GM21390 (cell line): ENCODE results near the gene RPTOR.

ENCODE experiments used
- ATAC-seq: cut with Tn5 transposase; IDR thresholded peaks from one replicate; pipeline ENCODE4 v1.9.1; 2021; ENCODE audit not compliant: unreplicated experiment

RPTOR gene

DNA sequence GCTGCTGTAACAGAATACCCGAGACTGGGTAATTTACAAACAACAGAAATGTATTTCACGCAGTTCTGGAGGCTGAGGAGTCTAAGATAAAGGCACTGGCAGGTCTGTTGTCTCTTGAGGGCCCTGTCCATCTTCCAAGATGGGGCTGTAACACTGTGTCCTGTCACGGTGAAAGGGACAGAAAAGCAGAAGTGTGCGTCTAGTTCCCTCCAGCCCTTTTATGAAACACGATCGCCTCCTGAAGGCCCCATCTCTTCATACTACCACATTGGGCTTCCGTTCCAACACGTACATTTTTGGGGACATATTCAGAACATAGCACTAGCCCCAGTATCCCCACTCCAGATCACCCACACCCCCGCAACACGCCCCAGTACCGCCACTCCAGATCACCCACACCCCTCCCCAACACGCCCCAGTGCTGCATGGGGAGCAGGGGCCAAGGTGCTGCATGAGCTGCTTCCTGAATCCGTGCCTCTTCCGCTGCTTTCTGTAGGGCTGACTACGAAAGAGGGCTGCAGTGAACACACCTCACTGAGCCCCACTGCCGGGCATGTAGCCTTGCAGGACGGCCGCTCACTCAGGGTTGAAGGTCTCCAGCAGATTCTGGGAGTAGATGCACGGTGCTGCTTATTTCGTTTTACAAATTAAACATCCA, 91.9 kb downstream of the RPTOR start:
- no peak for ATAC-seq

DNA sequence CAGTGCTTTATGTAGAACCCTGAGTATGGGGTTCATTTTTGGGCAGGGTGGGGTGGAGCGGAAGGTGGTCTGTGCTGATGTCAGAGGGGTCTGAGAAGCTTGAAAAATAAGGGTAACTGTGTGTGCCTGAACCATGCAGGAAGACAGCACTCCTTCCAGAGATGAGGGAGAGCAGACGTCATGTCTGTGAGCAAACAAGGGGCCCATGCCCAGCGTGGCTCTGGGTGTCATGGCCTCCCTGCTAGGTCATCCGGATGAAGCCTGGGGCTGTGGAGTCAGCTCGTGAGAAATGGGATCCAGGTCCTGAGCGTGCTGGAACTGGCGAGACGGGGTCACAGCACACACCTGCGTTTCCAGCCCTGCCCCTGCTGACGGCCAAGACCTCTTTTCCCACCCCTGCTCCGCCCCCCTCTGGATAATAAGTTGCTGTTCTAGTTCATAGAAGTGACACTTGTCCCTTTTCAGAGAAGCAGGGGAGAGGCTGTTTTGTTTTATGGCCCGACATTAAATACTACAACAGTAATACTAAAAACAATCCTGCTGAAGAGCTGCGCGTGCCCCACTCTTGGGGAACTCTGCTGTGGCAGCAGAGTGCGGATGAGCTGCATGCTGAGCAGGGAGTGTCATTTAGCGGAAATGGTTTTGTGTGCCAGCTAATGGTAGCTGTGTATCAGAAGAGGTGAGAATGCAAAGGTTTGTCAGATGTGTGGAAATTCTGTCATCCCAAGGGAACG, 92.6 kb downstream of the RPTOR start:
- ATAC-seq = no peak

DNA sequence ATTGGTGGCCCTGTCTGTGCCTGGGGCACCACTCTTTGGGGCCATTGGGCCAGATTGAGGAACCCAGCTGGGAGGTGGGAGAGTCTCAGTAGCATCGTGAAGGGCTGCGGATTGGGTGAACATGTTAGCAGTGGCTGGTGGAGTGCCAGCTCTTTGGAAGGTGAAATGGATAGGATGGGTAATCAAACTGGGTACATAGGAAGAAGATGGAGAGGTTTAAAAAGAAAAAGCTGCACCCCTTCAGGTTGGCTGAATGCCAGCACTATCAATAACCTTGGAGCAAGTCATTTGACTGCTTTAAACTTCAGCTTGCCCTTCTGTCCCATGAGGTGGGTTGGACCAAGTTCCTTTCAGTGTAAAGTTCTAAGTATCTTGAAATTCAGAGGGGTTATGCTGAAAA, 95.0 kb downstream of the RPTOR start:
- no peak for ATAC-seq

DNA sequence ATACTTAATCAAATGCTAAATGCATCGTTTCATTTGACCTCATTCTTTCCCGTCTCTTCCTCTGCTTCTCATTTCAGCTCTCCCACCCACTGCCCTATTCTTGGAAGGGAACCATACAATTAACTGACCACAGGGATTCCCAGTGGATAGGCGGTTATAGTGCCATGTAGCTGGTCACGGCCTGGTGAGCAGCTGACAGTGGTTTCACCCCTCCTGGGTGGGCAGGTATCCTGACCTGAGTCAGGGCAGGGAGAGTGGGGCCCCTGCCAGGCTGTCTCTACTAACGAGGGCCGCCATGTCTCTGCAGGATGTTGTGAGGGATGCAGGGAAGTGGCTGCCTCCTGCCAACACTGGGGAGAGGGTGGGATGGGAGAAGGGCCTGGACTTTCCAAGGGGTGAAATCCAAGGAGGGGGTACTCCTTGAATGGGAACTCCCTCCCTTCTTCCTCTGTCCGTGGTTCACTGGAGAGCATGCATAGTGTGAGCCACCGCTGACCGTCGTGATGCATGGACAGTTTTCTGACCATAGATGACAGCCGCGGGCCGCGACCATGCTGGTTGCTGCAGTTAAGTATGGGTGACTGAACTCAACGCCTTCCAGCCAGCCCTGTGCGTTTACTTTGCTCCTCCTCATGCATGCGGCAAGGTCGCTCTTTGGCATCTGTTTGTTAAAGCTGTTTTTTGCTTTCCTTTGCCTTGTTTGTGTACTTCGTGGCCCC, 95.9 kb downstream of the RPTOR start:
- no peak for ATAC-seq

DNA sequence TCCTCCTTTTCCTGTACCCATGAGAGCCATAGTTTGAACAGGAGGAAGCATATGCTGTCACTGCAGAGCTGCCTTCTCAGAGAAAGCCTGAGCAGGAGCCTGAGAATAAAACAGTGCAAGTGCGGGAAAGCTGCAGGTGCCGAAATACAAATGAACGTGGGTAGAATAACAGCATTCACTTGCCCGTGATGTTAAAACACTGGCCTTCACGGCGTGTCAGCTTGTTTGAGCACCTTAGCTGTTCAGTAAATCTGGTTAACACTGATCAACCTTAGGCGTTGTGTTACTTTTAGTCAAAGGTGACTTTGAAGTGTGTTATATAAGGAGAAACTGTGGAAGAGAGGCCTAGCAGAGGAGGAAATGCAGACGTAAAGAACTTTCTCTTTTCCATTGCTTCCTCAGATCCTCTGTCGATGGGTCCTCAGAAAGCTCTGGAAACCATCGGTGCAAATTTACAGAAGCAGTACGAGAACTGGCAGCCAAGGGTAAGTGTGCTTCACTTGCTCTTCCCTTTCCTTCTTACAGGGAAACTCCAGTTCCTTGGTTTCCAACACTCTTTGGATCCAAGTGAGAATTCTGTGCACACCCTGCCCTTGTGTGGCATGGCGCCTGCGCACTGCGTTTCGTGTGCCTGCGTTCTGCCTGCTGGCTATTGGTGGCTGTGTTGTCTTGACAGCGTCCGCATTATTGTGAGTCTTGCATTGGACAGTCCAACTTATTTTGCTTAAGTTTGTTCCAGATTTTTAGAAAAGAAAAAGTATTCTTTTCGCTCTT, 98.9 kb downstream of the RPTOR start:
- no peak for ATAC-seq

DNA sequence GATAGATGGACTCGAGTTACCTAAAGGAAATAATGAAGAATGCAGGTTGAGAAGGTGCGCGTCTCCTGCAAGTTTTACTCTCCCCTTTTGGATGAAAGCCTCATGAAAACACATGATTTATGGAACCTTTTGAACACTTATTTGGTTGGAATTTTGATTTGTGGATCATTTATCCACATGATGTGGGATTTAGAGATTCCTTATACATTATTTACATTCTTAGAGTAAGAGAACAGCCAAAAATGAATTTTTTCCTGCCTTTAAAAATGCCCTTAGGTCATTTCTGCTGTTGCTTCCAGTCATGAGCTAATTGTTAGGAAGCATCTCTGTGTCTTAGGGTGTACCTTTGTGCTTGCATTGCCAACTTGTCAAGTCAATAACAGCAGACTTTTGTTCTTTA, 99.9 kb downstream of the RPTOR start:
- no peak for ATAC-seq

DNA sequence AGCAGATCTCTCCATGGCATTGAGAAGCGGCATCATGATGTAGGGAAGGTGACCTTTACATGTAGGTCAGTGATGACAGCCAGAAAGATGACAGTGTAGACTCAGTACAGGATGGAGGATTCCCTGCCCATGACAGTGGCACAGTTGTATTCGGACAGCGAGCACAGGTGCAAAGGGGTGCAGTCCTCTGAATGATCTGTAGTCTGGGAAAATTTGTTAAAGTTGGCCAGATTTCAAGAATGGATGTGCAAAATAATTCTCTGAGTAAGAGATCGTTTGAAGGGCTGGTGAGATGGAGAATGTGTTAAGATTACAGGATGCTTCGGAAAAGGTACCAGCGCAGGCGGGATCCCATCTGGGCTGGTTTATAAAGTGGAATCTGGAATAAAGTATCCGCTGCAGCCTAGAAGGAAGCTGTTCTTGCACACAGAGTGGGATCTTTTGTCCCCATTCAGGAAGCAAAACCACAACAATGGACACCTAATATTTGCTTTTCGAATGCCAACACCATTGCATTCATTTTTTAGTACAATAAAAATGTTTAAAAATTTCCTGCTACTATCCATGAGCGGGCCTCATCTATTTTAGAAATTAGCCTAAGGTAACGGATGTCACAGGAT, 101.2 kb downstream of the RPTOR start:
- ATAC-seq = no peak

DNA sequence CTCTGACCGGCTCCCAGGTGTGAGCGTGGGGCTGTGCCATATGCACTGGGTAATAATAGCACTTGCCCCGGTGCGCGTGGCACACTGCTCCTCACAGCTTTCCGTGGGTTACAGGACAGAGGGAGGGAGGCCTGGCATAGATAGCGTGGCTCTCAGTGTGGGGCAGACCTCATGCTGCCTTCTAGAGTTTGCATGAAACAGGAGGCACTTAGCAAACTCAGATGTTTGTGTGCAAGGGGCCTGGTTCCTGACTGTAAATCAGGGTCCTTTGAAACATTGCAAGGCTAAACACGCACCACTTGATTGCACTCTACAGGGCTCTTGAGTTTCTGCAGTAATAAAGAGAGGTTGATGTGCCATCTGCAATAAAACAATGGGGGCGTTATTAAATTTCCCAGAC, 101.7 kb downstream of the RPTOR start:
- no peak for ATAC-seq

DNA sequence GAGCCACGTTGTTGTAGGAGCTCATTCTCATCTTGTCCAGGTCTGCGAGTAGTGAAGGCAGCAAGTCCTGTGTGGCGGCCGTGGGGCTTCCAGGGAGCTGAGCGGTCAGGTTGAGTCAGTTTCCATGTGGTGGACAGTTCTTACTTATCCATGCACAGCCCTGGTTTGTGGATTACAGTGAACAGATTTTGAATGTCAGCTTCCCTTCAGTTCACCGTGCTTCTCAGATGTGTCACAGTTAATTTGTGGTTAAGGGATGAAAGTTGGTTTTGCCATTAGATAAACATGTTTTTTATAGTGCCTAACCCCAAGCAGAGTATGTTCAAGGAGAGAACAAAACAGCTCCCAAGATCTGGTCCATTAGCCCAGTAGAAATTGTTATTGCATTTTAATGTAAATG, 103.1 kb downstream of the RPTOR start:
- ATAC-seq = no peak

DNA sequence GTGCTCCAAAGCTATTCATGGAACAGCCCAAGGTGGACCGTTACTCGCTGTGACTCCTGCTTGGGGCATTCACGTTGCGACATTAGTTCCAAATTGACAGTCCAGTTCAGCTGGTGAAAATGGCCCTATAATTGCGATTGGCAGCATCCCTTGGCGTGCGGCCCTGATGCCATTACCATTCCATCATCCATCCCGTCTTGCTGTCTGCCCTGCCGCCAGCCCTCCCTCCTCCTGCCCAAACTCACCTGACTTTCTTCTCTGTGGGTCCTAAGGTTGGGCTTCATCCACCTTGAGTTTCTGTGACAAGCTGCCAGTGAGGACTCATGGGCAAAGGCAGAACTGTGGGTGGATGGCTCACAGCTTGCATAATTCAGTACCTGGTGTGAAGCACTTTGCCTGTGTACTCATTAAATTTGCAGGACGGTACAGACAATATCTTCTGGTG, 104.6 kb downstream of the RPTOR start:
- no peak for ATAC-seq

DNA sequence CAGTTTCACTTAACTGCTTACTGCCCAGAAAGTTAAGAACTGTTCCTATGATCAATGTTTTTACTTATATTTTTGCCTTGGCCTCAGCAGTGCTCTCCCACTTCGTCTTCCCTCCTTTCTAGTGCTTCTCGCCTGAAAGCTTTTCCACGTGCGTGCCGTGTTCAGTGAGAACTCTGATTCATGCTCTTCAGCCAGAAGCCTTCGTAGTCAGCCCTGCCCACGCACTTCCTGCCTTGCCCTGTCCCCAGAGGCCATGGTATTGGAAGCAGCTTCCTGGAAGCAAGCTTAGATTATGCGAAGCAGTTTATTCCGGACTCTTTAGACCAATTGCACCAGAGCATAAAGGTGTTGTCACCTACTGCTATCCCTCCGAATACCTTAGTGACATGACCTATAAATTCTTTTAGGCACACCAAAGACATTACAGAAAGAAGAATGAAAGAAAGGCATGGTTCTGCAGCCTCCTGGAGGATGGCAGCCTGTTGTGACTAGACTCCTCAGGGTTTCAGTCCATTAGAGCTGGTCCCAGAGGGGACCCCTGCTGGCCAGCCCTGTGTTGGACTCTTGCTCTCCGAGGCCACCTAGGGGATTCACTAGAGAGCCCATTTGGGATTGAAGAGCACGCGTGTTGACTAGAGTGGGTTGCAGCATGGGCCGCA, 105.2 kb downstream of the RPTOR start:
- no peak for ATAC-seq

DNA sequence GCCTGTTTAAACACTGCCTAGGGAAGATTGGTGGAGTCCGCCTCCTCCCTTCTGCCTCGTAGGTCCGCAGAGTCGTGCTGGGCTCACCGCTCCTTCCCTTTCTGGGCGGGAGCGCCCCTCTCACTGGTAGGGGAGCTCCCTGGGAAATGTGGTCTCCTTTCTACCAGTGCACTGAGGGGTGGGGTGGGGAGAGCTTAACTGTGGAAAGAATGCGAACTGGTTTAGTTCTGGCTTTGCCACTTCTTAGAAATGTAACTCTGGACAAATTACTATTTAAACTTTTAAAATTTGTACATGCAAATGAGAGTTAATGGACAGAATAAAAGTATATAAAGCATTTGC, 105.7 kb downstream of the RPTOR start:
- ATAC-seq = no peak

DNA sequence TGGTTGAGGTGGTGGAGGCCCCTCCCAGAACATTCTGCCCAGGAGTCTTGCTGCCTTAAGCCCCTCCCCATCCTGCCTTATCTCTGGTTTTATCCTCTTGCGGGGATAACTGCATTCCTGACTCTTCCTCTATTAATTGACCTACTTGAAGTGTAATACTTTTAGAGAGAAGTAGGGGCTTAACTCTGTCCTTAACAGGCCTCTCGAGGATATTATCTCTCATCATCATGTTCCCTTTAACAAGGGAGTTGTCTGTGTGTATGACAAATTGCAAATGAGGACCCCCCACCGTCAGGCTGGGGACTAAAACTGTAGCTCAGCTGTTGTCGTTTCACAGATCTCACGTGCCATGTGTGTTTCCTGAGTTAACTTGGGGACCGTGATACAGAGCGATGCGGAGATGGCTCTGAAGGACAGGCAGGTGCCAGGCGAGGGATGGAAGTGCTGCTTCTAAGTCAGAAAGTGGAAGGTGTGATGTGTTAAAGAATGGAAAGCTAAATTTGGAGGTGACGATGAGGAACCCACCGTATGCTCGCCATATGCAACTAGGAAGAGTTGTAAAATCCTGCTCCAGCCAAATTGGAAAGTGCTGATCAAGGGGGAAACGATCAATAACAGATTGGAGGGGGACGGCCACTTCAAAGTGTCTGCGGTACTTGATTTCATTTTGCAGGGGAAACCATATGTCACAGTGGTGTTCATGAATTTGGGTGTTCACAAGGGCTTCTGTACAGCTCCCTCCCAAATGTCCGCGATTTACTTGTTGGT, 106.3 kb downstream of the RPTOR start:
- ATAC-seq = no peak

DNA sequence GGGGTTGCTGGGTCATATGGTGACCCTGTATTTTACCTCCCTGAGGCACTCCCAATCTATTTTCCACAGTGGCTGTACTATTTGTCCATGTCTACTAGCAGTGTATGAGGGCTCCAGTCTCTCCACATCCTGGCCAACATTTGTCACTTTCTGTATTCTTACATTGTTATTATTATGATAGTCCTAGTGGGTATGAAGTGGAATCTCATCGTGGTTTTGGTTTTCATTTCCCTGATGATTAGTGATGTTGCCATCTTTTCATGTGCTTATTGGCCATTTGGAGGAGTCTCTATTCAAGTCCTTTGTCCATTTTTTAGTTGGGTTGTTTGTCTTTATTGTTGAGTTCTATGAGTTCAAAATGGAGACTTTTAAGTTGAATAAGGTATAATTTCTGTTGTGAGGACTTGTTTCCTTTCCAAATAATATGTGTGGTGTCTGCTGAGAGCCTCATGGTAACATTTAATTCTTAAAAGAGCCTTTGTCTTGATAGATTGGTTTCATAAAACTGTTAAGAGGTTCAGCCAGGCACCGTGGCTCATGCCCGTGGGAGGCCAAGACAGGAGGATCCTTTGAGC, 108.2 kb downstream of the RPTOR start:
- no peak for ATAC-seq

DNA sequence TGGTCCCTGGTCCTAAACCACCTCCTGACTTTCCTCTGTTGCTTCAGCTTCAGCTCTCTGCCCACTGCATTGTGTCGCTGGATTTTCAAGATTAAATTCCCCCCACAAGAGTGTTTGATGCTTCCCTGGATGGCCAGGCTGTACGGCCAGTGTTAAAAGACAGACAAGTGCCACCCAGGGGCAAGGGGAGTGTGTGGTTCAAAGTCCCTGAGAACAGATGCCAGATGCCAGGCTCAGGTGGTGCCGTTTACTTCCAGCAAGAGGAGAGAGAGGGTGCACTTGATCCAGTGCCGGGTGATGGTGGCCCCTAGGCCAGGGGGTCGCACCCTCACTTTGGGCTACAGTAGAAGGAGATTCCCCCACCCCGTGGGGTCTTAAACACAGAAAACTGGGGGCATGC, 109.2 kb downstream of the RPTOR start:
- ATAC-seq = no peak

DNA sequence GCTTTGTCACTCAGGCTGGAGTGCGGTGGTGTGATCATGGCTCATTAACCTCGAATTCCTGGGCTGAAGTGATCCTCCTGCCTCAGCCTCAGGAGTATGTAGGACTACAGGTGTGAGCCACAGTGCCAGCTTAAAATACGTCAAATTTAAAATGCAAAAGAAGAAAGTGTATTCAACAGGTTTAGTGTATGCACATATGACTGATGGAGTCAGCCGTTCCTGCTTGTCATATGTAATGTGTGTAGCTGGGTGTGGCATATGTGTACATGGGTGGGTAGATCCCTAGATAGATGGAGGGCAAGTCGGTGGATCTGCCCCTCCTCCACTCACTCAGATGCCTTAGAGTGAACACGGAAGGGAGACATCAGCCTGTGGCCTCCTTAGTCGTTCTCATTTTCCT, 111.0 kb downstream of the RPTOR start:
- ATAC-seq = no peak

DNA sequence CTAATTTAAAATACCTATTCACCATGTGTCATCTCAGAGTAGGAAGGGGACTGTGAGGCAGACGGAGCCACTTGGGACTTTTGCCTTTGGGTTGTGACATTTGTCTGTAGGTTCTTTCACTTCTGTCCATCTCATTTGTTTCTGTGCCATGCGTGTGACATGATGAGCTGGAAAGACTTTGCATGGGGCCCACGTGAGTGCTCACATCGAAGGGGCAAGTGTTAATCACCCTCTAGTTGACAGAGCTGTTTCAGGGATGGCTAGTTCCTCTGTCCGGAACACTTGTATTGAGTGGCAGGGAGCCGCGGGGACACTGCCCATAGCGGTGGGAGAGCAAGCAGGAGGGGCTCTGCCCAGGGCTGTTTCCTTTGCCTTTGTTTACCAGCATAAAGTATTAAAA, 112.0 kb downstream of the RPTOR start:
- no peak for ATAC-seq

DNA sequence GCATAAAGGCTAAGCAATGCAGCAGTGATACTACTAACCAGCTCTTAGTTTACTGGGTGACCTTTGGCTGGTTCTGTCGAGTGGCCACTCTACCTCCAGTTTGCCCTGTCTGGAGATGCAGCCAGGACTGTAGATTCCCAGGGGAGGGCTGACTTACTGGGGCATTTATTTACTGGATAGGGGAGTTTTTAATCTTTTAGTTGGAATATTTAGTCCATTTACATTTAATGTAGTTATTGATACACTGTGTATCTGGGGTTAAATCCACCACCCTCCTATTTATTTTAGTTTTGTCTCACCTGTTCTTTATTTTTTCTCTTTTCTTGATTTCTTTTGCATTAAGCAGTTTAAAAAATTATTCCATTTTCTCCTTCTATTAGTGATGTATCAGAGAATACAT, 112.9 kb downstream of the RPTOR start:
- no peak for ATAC-seq

DNA sequence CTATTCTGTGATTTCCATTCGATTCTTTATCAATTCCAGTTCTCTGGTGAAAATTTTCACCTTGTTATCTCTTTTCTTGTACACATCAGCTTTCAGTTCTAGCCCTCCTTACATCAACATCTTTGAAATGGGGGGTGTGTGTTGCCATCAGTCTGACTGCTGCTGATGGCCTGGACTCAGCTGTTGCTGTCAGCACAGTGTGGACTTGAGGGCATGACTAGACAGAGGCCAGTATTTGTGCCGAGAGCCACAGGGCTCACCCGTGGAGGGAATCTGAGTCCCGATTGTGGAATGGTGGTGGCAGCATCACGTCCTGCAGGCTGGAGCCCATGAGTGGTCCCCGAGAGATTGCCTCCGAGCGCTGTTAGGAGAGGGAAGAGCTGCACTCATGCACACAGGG, 114.2 kb downstream of the RPTOR start:
- ATAC-seq = no peak

DNA sequence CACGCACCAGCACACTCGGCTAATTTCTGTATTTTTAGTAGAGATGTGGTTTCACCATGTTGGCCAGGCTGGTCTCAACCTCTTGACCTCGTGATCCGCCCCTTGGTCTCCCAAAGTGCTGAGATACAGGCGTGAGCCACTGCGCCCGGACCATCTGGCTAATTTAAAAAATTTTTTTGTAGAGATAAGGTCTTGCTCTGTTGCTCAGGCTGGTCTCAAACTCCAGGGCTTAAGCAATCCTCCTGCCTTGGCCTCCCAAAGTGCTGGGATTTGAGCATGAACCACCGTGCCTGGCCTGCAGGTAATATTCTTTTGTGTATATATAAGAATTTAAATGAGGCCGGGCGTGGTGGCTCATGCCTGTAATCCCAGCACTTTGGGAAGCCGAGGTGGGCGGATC, 115.0 kb downstream of the RPTOR start:
- no peak for ATAC-seq
